Natural killer cell (primary cell): ENCODE results near the gene CRYGC. TPM values are rescaled to one million over a fixed set of nuclear protein-coding genes. Genes with fewer than 3 reads are reported as not detected.

ENCODE experiments used
- ATAC-seq, 3 donors: fragments of 150-1000 bp in 2 of 3; fragments of 200-7000 bp in 1 of 3; cut with Tn5 transposase; 1 replicate in 1 of 3; 2 replicates in 2 of 3; pipeline ENCODE4 v1.10.0; 2021; ENCODE audit warnings: mild to moderate bottlenecking in 2 of 3, moderate library complexity in 2 of 3
- DNase-seq, 2 donors: peaks; one replicate each; pipeline versions ENCODE4 v3.0.0 to v3.0.0-alpha.2; 2013 to 2021; ENCODE audit warnings: mixed read lengths in 1 of 2
- H3K27ac ChIP-seq: one replicate; pipeline ENCODE4 v1.5.1; 2013; ENCODE audit warnings: mild to moderate bottlenecking, low read length
- H3K27me3 ChIP-seq: one replicate; pipeline ENCODE4 v1.6.1; 2013; ENCODE audit warnings: low read length; ENCODE audit not compliant: control insufficient read depth, insufficient read depth
- H3K36me3 ChIP-seq: one replicate; pipeline ENCODE4 v1.6.1; 2013; ENCODE audit warnings: low read length; ENCODE audit not compliant: control insufficient read depth, insufficient read depth
- H3K4me1 ChIP-seq: one replicate; pipeline ENCODE4 v1.6.1; 2013; ENCODE audit warnings: low read length; ENCODE audit not compliant: control insufficient read depth, insufficient read depth
- H3K4me3 ChIP-seq: one replicate; pipeline ENCODE4 v1.5.1; 2013; ENCODE audit warnings: low read length
- H3K9me3 ChIP-seq: one replicate; pipeline ENCODE4 v1.6.1; 2013; ENCODE audit warnings: low read length; ENCODE audit not compliant: control insufficient read depth, insufficient read depth
- H3K27ac Mint-ChIP-seq, 2 donors: one replicate each; pipeline ENCODE4 v1.8.0; 2022; ENCODE audit warnings: mild to moderate bottlenecking in 2 of 2, mixed read lengths in 2 of 2, moderate library complexity in 1 of 2
- H3K27me3 Mint-ChIP-seq, 2 donors: one replicate each; pipeline ENCODE4 v1.8.0; 2022; ENCODE audit warnings: low read depth in 2 of 2, mixed read lengths in 2 of 2
- H3K36me3 Mint-ChIP-seq: one replicate; pipeline ENCODE4 v1.8.0; 2022; ENCODE audit warnings: mixed read lengths
- H3K4me1 Mint-ChIP-seq, 2 donors: one replicate each; pipeline ENCODE4 v1.8.0; 2022; ENCODE audit warnings: mixed read lengths in 2 of 2
- H3K4me3 Mint-ChIP-seq: one replicate; pipeline ENCODE4 v1.8.0; 2022; ENCODE audit warnings: mild to moderate bottlenecking, moderate library complexity, mixed read lengths
- H3K9me3 Mint-ChIP-seq, 2 donors: one replicate each; pipeline ENCODE4 v1.8.0; 2022; ENCODE audit warnings: mixed read lengths in 2 of 2
- CTCF ChIP-seq: fragments of 200-600 bp; IDR thresholded peaks from one replicate; pipeline ENCODE4 v1.8.0; 2022; ENCODE audit warnings: antibody characterized with exemption
- intact Hi-C: fragments of 100-400 bp; cut with micrococcal nuclease; formaldehyde crosslinking; loops from one replicate; pipeline ENCODE4 v1.14.2; 2022
- total RNA-seq, 4 donors: library from RNA; stranded (reverse); fragments of 120-200 nt in 1 of 4; gene quantifications; one replicate each; pipeline versions ENCODE4 v1.2.3 to v1.2.4, GENCODE V29; 2013 to 2022

Gene CRYGC
- total RNA-seq, 3 donors from 2014 or later (not counting 1 experiment from before 2014, with no cell fraction given) = not detected

DNA sequence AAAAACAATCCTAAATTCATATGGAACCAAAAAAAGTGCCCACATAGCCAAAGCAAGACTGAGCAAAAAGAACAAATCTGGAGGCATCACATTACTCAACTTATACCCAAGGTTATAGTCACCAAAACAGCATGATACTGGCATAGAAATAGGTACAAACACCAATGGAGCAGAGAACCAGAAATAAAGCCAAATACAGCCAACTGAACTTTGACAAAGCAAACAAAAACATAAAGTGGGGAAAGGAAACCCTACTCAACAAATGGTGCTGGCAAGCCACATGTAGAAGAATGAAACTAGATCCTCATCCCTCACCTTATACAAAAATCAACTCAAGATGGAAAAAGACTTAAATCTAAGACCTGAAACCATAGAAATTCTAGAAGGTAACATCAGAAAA, 45.8 kb downstream of the CRYGC start:
- H3K36me3 Mint-ChIP-seq = no peaks in the 10 kb centered on the region
- H3K27ac Mint-ChIP-seq = no peak overlapping the region
- Histone ChIP-seq H3K27ac (no peak overlapping the region), H3K36me3 (no peaks in the 10 kb centered on the region), H3K4me3 (no peak overlapping the region), H3K27me3 (no peaks in the 10 kb centered on the region), H3K4me1 (no peaks in the 10 kb centered on the region), H3K9me3 (no peaks in the 10 kb centered on the region)
- no peak overlapping the region for H3K4me3 Mint-ChIP-seq
- no peaks in the 10 kb centered on the region for H3K9me3 Mint-ChIP-seq
- TF ChIP-seq CTCF = no peak
- H3K27me3 Mint-ChIP-seq = peaks cover 24 to 34% of the 10 kb centered on the region in 2 donors
- H3K4me1 Mint-ChIP-seq = no peaks in the 10 kb centered on the region
- intact Hi-C loops = no loop called here
- DNase-seq (no peak), ATAC-seq (no peak)

Other genes with a start within 250 kb of the CRYGC start
- gene PLEKHM3, start 104.3 kb downstream of the CRYGC start, total RNA-seq = 10 to 100 TPM; 21.7 to 27.7 (median 26.3) TPM
- not detected for gene CRYGD, start 5.3 kb downstream of the CRYGC start, total RNA-seq
- not detected for gene CRYGB, start 16.3 kb upstream of the CRYGC start, total RNA-seq
- not detected for gene CRYGA, start 33.8 kb upstream of the CRYGC start, total RNA-seq
- gene C2orf80, start 60.2 kb upstream of the CRYGC start, total RNA-seq = not detected
- gene IDH1, start 125.2 kb upstream of the CRYGC start, total RNA-seq = 10 to 100 TPM in 2 of 3 donors, 1 to 10 TPM in 1; 6.8 to 15.2 (median 12.2) TPM
- gene PIKFYVE, start 136.4 kb upstream of the CRYGC start, total RNA-seq = 10 to 100 TPM; 38.9 to 48.7 (median 39.2) TPM